ENCODE results near the gene PADI3.

DNA sequence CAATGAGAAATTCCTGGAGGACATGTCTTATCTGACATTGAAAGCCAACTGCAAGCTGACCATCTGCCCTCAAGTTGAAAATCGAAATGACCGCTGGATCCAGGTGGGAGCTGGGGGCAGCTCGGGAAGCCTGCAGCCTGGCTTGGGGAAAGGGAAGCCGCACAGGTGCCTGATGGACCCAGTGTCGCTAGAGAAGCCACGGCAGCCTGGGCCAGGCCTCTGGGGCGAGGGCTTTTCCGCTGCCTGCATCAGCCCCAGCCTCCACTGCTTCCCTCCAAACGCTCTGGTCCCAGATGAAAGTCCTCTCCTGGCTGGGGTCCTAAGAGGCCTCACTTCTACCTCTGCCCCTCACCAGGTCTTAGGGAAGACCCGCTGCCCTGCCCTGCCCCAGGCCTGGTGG lies 18.8 kb upstream of the PADI3 start:
- TF ChIP-seq CREB1 (CRISPR knock-in tag; IDR thresholded peaks at IDR 0.05; ENCODE audit: low read depth) (no peak), EZH2 (IDR thresholded peaks at IDR 0.05; ENCODE audit: low read depth, unreplicated experiment) (no peak), CTCF (conservative IDR thresholded peaks at IDR 0.05; ENCODE audit: low read depth in 2 of 2) (no peak), EZH2phosphoT487 (IDR thresholded peaks at IDR 0.05; ENCODE audit: unreplicated experiment) (no peak), POLR2AphosphoS5 (IDR thresholded peaks at IDR 0.05; ENCODE audit: low read depth) (no peak)
- TF ChIP-seq, protein P1, sequence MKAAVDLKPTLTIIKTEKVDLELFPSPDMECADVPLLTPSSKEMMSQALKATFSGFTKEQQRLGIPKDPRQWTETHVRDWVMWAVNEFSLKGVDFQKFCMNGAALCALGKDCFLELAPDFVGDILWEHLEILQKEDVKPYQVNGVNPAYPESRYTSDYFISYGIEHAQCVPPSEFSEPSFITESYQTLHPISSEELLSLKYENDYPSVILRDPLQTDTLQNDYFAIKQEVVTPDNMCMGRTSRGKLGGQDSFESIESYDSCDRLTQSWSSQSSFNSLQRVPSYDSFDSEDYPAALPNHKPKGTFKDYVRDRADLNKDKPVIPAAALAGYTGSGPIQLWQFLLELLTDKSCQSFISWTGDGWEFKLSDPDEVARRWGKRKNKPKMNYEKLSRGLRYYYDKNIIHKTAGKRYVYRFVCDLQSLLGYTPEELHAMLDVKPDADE (IDR thresholded peaks at IDR 0.05): no peak

All from GM23338 (cell line).